ES-I3 (cell line): ENCODE measurements around the gene RHD.
"Not testable (repeated sequence)": the region's sequence is repeated elsewhere in the genome, so short reads cannot be mapped to it uniquely, and the experiment has no call there.

Experiments
- H3K36me3 ChIP-seq: 2 replicates; pipeline ENCODE4 v1.6.1; 2013; ENCODE audit warnings: mild to moderate bottlenecking, low read length, control low read depth, moderate library complexity; ENCODE audit not compliant: insufficient read depth
- H3K4me1 ChIP-seq: 2 replicates; pipeline ENCODE4 v1.6.1; 2013; ENCODE audit warnings: mild to moderate bottlenecking, control low read depth, low read length; ENCODE audit not compliant: insufficient read depth
- H3K9ac ChIP-seq: 2 replicates; pipeline ENCODE4 v1.6.1; 2013; ENCODE audit warnings: low read depth, mild to moderate bottlenecking, low read length, moderate library complexity
- H3K9me3 ChIP-seq: 2 replicates; pipeline ENCODE4 v1.6.1; 2013; ENCODE audit warnings: mild to moderate bottlenecking, low read length, moderate library complexity; ENCODE audit not compliant: control insufficient read depth, insufficient read depth

The RHD gene

GRCh38 chr1:25247024-25247828 lies 25.1 kb upstream of the RHD start, which contains the start of gene RSRP1:
Gene RSRP1, minus strand, starts transcription at chr1:25247454. Its CDS starts 491 bp downstream, at chr1:25246963.
- Histone ChIP-seq H3K9me3 (no peaks in the 10 kb centered on the region), H3K9ac (peak within 1 kb of the TSS; percentile 98), H3K36me3 (peaks cover 14% of the 10 kb centered on the region), H3K4me1 (peaks cover 3% of the 10 kb centered on the region; the same call in 1 of the 2 replicates)

GRCh38 chr1:25247829-25248754 lies 24.2 kb upstream of the RHD start:
- H3K9ac ChIP-seq, result peak overlapping the region; percentile 98
- H3K36me3 ChIP-seq, result peaks cover 14% of the 10 kb centered on the region
- peaks cover 3% of the 10 kb centered on the region; the same call in 1 of the 2 replicates for H3K4me1 ChIP-seq
- no peaks in the 10 kb centered on the region for H3K9me3 ChIP-seq

- no peaks in the 10 kb centered on the region for H3K9me3 ChIP-seq
- peaks cover 6% of the 10 kb centered on the region; the same call in 1 of the 2 replicates for H3K4me1 ChIP-seq
- no peaks in the 10 kb centered on the region for H3K36me3 ChIP-seq
- no peak overlapping the region for H3K9ac ChIP-seq
These were observed 18.4 kb upstream of the RHD start for GRCh38 chr1:25253911-25254310.

- H3K9ac ChIP-seq, result no peak overlapping the region
- no peaks in the 10 kb centered on the region for H3K9me3 ChIP-seq
- peaks cover 6% of the 10 kb centered on the region; the same call in 1 of the 2 replicates for H3K4me1 ChIP-seq
- H3K36me3 ChIP-seq, result no peaks in the 10 kb centered on the region
These were observed 16.4 kb upstream of the RHD start for GRCh38 chr1:25255706-25256577.

- H3K9me3 ChIP-seq, result no peaks in the 10 kb centered on the region
- no peak overlapping the region for H3K9ac ChIP-seq
- H3K36me3 ChIP-seq, result no peaks in the 10 kb centered on the region
- H3K4me1 ChIP-seq, result peaks cover 6% of the 10 kb centered on the region; the same call in 1 of the 2 replicates
These were observed 15.7 kb upstream of the RHD start for GRCh38 chr1:25256578-25256965.

GRCh38 chr1:25257196-25257595 lies 15.1 kb upstream of the RHD start:
- Histone ChIP-seq H3K9me3 (no peaks in the 10 kb centered on the region), H3K4me1 (peaks cover 6% of the 10 kb centered on the region; the same call in 1 of the 2 replicates), H3K9ac (no peak overlapping the region), H3K36me3 (no peaks in the 10 kb centered on the region)

GRCh38 chr1:25259813-25260212 lies 12.5 kb upstream of the RHD start:
- H3K9ac ChIP-seq, H3K9me3 ChIP-seq, H3K36me3 ChIP-seq, H3K4me1 ChIP-seq: not testable (repeated sequence)

- H3K36me3 ChIP-seq, H3K4me1 ChIP-seq, H3K9ac ChIP-seq, H3K9me3 ChIP-seq: not testable (repeated sequence)
These were observed 12.0 kb upstream of the RHD start for GRCh38 chr1:25260336-25260735.

GRCh38 chr1:25266554-25267287 lies 5.6 kb upstream of the RHD start:
- not testable (repeated sequence) for H3K36me3 ChIP-seq, H3K9ac ChIP-seq, H3K4me1 ChIP-seq, H3K9me3 ChIP-seq

- H3K9me3 ChIP-seq, H3K9ac ChIP-seq, H3K36me3 ChIP-seq: not testable (repeated sequence)
These were observed 4.8 kb upstream of the RHD start for GRCh38 chr1:25267288-25268142.

GRCh38 chr1:25268143-25268760 lies 4.1 kb upstream of the RHD start:
- not testable (repeated sequence) for H3K9ac ChIP-seq, H3K36me3 ChIP-seq, H3K9me3 ChIP-seq, H3K4me1 ChIP-seq

More at GRCh38 chr1:25267288-25268142, 4.8 kb upstream of the RHD start:
- not testable (repeated sequence) for H3K4me1 ChIP-seq

GRCh38 chr1:25275648-25276047 lies 3.3 kb downstream of the RHD start:
- not testable (repeated sequence) for H3K9ac ChIP-seq, H3K9me3 ChIP-seq, H3K4me1 ChIP-seq, H3K36me3 ChIP-seq
